ENCODE data around the gene PERM1. TPM values are rescaled to one million over a fixed set of nuclear protein-coding genes. Genes with fewer than 3 reads are reported as not detected.
"Not testable (repeated sequence)": the region's sequence is repeated elsewhere in the genome, so short reads cannot be mapped to it uniquely, and the experiment has no call there.

PERM1 gene
- total and polyA plus RNA-seq, 2 of the 8 experiments (the other 6 are each of a cell fraction or from before 2014, with no cell fraction given) = not detected

- POLR2A ChIA-PET (ENCODE audit: partially characterized antibody) = interaction anchor here (0.6 to 14.9 kb wide), 3 partner anchors 10 to 609 kb away, joined by 4 to 245 read pairs (median 40); no protein-coding TSS in a partner anchor
- not testable (repeated sequence) for DNase-seq (ENCODE audit: low read depth in 1 of 2, low spot score in 2 of 2); H3K56ac ChIP-seq (replicated peaks; ENCODE audit: insufficient read length, low read depth, low read length); H3K27ac ChIP-seq (ENCODE audit: low read depth, low read length); H3K23me2 ChIP-seq (ENCODE audit: low read depth, low read length); H4K5ac ChIP-seq (ENCODE audit: insufficient read length, low read depth, low read length); H2BK20ac ChIP-seq (ENCODE audit: low read length); H2BK12ac ChIP-seq (ENCODE audit: low read depth, low read length); H2BK15ac ChIP-seq (ENCODE audit: low read length); H3K23ac ChIP-seq (ENCODE audit: insufficient read length); H3K79me1 ChIP-seq (ENCODE audit: low read depth, low read length); FAIRE-seq; H3K14ac ChIP-seq (ENCODE audit: insufficient read length); H3K4ac ChIP-seq (replicated peaks; ENCODE audit: insufficient read length, low read depth, low read length); H2AK5ac ChIP-seq (ENCODE audit: low read depth, low read length); H4K91ac ChIP-seq (replicated peaks; ENCODE audit: insufficient read length, low read length); H3K18ac ChIP-seq (ENCODE audit: extremely low read depth, low read length); H3K36me3 ChIP-seq (ENCODE audit: control insufficient read depth in 2 of 4, insufficient read depth in 4 of 4, low read length in 3 of 4); H3K79me2 ChIP-seq (ENCODE audit: control insufficient read depth in 1 of 2, insufficient read depth in 2 of 2, low read length in 2 of 2); H4K8ac ChIP-seq (ENCODE audit: extremely low read depth, insufficient read depth, low read length); H3K27me3 ChIP-seq (replicated peaks in 1 of 4; ENCODE audit: control insufficient read depth in 3 of 4, extremely low read depth in 1 of 4, insufficient read depth in 3 of 4, low read length in 3 of 4); H2BK120ac ChIP-seq (replicated peaks; ENCODE audit: low read depth, low read length); H4K20me1 ChIP-seq (replicated peaks in 1 of 2; ENCODE audit: control insufficient read depth in 1 of 2, insufficient read depth in 2 of 2, low read length in 2 of 2); H3K9me3 ChIP-seq (ENCODE audit: insufficient read depth in 2 of 2, low read depth in 1 of 2, low read length in 1 of 2)
- Histone ChIP-seq H3K4me3 (ENCODE audit: extremely low read depth in 1 of 4, insufficient read depth in 2 of 4, low read depth in 3 of 4, low read length in 4 of 4) (peak overlapping the region in 3 of 4 experiments; percentile 37 to 64 (median 56); a peak in 6 of 8 replicates), H3K4me2 (ENCODE audit: insufficient read depth in 1 of 2, low read depth in 2 of 2, low read length in 2 of 2) (peak overlapping the region; percentile 76 to 98), H3K4me1 (replicated peaks in 1 of 4; ENCODE audit: control insufficient read depth in 3 of 4, insufficient read depth in 4 of 4, low read length in 3 of 4) (peaks cover 0 to 21% (median 15%) of the 10 kb centered on the region in 4 experiments; a peak in 6 of 7 replicates), H2AFZ (ENCODE audit: low read length) (peak overlapping the region; percentile 29; the same call in 1 of the 2 replicates), H2BK5ac (ENCODE audit: low read depth, low read length) (peak overlapping the region; percentile 92; the same call in 1 of the 2 replicates), H3K9ac (replicated peaks in 1 of 4; ENCODE audit: extremely low read depth in 1 of 4, low read depth in 3 of 4, low read length in 3 of 4) (peak overlapping the region in 1 of 4 experiments; percentile 15; a peak in 1 of 7 replicates)
- WGBS, 2 experiments (ENCODE audit: extremely low coverage in 1 of 2, insufficient coverage in 1 of 2, insufficient read length in 1 of 2, insufficient replicate concordance in 2 of 2, low coverage in 1 of 2, low lambda C conversion rate in 2 of 2, missing lambda C conversion rate in 1 of 2) = 76% methylated on average over 13 of the region's 13 CpGs; no CpG with 5 or more reads in 1 of the 2 experiments
- CTCF ChIA-PET (ENCODE audit: partially characterized antibody) = interaction anchor here (1.0 to 7.8 kb wide), 6 partner anchors 9 to 50 kb away, joined by 3 to 74 read pairs (median 36); partner anchors contain the start of genes HES4 and PERM1
These were observed 30.8 kb upstream of the PERM1 start for GRCh38 chr1:1012736-1013104.
